GM13976 (cell line): Measurements from ENCODE around the gene GOT1.

ENCODE experiments used
- DNase-seq: peaks from one replicate; pipeline ENCODE4 v3.0.0; 2012; ENCODE audit warnings: low spot score
- CTCF ChIP-seq: IDR thresholded peaks from 2 replicates; pipeline ENCODE4 v1.5.1; 2012; ENCODE audit warnings: borderline replicate concordance, mild to moderate bottlenecking; ENCODE audit not compliant: insufficient read depth; ENCODE audit errors: extremely low read depth, missing control alignments, control extremely low read depth
- in situ Hi-C: fragments of 300-500 bp; cut with MboI; formaldehyde crosslinking; loops from one replicate; pipeline ENCODE4 v1.12.0; 2022; ENCODE audit warnings: low sequenced_read_pairs, mixed read lengths, inconsistent platforms; ENCODE audit not compliant: unreplicated experiment

Gene GOT1

GRCh38 chr10:99365736-99366135 lies 64.7 kb downstream of the GOT1 start:
- TF ChIP-seq CTCF = no peak
- DNase-seq = no peak
- in situ Hi-C loops = no loop called here

- TF ChIP-seq CTCF = no peak
Measured at GRCh38 chr10:99365311-99365710, 65.1 kb downstream of the GOT1 start.

GRCh38 chr10:99364125-99364524 lies 66.3 kb downstream of the GOT1 start:
- DNase-seq = no peak
- TF ChIP-seq CTCF = no peak
- in situ Hi-C loops = no loop called here

More at GRCh38 chr10:99365311-99365710, 65.1 kb downstream of the GOT1 start:
- no peak for DNase-seq
- in situ Hi-C loops = no loop called here

- TF ChIP-seq CTCF = no peak
- DNase-seq = no peak
- in situ Hi-C loops = no loop called here
Measured at GRCh38 chr10:99360934-99361333, 69.5 kb downstream of the GOT1 start.

GRCh38 chr10:99358101-99358500 lies 72.3 kb downstream of the GOT1 start:
- in situ Hi-C loops = no loop called here
- no peak for TF ChIP-seq CTCF
- DNase-seq = no peak

GRCh38 chr10:99357691-99358090 lies 72.7 kb downstream of the GOT1 start:
- in situ Hi-C loops = no loop called here
- TF ChIP-seq CTCF = no peak
- DNase-seq = no peak

GRCh38 chr10:99353182-99353581 lies 77.2 kb downstream of the GOT1 start:
- TF ChIP-seq CTCF = no peak

More at GRCh38 chr10:99353182-99353581, 77.2 kb downstream of the GOT1 start:
- in situ Hi-C loops = no loop called here
- DNase-seq = no peak
